Vein endothelial cell (primary cell): ENCODE results near the gene RACK1. TPM values are rescaled to one million over a fixed set of nuclear protein-coding genes. Genes with fewer than 3 reads are reported as not detected.

Source experiments
- small RNA-seq: library from RNA; depleted of rRNA; stranded (forward); fragments of <200 nt; gene quantifications from one replicate; pipeline ENCODE3, GENCODE V24; 2012
- total RNA-seq: library from RNA; depleted of rRNA; stranded (reverse); fragments of >200 nt; gene quantifications from 2 replicates; pipeline ENCODE4 v1.2.3, GENCODE V29; 2012

The RACK1 gene
- total RNA-seq, result 4,709 and 5,671 TPM in 2 replicates

GRCh38 chr5:181243564-181244343 is at the start of gene RACK1:
Gene RACK1, minus strand, starts transcription at chr5:181243906. Its CDS starts 106 bp downstream, at chr5:181243800.

DNA sequence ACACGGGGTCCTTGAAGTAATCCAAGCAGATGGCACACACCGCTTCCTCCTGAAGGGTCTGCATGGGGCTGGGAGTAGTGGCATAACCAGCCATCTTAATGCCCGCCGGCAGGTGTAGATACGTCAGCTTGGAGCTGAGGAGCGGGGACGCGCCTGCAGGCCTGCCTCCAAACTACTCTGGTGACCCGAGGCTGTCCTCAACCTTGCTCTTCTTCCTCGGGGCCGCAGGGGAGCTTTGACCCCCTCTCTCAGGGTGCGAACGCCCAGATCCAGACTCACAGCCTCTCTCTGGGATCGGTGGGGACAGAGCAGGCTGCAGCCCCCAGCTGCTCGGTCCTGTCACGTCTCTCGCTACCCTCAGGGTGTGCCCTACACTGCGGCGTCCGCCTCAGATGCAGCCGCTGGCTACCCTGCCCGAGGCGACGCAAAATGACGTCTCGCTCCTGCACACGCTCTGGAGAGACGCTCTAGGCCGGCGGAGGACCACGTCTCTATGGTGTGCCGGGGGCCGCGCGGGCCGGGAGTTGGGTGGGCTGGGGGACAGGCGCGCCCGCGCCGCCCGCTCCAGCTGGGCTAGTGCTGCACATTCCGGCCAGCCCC is 17.1 kb upstream of the RACK1 start, which contains the start of gene TRIM52:
Gene TRIM52 (minus strand): TSS at position 424 of the 600 bp plus-strand sequence. CDS start 330 bp downstream, at position 94.

GRCh38 chr5:181223058-181223728 is 20.5 kb downstream of the RACK1 start, which contains the start of gene TRIM41:
Gene TRIM41, plus strand, starts transcription at chr5:181223281. Its CDS starts 719 bp downstream, at chr5:181224000.

DNA sequence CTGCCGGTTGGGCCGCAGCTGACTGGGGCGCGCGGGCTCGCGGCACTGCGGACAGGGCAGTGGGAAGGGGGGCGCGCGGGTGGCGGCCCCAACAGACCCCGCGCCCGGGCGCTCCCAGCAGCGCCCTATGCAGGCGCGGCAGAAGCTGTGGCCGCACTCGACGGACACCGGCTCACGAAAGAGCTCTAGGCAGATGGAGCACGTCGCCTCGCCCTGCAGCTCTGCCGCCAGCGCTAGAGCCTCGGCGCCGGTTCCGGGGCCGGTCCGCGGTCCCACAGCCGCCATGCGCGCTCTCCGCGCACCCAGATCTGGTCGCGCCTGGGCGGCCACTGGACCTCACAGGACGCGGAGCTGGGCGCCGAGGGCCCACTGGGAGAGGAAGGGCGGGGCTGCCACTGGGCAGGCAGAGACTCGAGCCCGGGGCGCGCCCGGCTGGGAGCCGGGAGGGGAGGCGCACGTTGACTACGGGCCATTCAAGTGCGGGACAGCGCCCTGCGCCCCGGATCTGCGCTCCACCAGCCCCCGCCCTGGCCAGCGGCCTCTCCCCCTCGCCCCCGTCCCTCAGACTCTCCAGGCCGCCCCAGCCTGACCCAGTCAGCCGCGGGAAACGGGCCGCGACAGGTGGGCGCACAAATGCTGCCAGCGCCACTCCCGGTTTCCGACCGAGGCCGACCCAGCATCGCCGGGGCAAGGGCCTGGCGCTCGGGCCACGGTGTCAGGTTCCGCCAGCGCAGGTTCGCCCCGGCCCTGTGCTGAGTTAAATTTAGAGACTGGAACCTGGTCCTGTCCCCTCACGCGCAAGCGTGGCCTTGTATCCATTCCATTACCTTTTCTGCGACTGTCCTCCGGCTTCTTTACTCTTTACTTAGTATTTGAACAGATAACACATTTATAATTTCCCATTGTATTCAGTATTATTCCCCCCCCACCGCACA is 38.6 kb downstream of the RACK1 start, which contains the start of gene TRIM7:
Gene TRIM7 (minus strand): TSS at position 371 of the 935 bp plus-strand sequence. CDS start 86 bp downstream, at position 285.

Small RNA genes lying within 50 kb of the gene (small RNA-seq; reads per million reads assigned to genes)
- not detected for gene MIR4638
- gene SNORD95, result not detected
- gene SNORD96A, result not detected

Other genes with a start within 250 kb of the RACK1 start
- 0.19 and 2.0 TPM in 2 replicates for gene BTNL9, start 203.6 kb downstream of the RACK1 start, total RNA-seq
- not detected in 2 replicates for gene OR2V1, start 112.7 kb downstream of the RACK1 start, total RNA-seq
- gene OR2V2, start 96.3 kb downstream of the RACK1 start, total RNA-seq, result not detected in 2 replicates
- 6.9 and 7.9 TPM in 2 replicates for gene TRIM7, start 38.7 kb downstream of the RACK1 start, total RNA-seq
- 9.8 and 10.2 TPM in 2 replicates for gene TRIM41, start 20.6 kb downstream of the RACK1 start, total RNA-seq
- 5.9 and 7.9 TPM in 2 replicates for gene TRIM52, start 17.2 kb upstream of the RACK1 start, total RNA-seq
- 0.19 and 0.65 TPM in 2 replicates for gene OR4F3, start 123.4 kb upstream of the RACK1 start, total RNA-seq